GM23248 (cell line): ENCODE measurements around the gene NDUFS6. TPM values are rescaled to one million over a fixed set of nuclear protein-coding genes. Genes with fewer than 3 reads are reported as not detected.

ENCODE experiments used
- DNase-seq: peaks from one replicate; pipeline ENCODE4 v3.0.0-alpha.2; 2015
- H2AFZ ChIP-seq: fragments of 200-600 bp; sonication (generic); 2 replicates; pipeline ENCODE4 v1.6.1; 2016; ENCODE audit warnings: antibody characterized with exemption
- H3F3A ChIP-seq: fragments of 200-600 bp; sonication (generic); 2 replicates; pipeline ENCODE4 v1.6.1; 2016; ENCODE audit warnings: mild to moderate bottlenecking, antibody characterized with exemption, mixed run types; ENCODE audit not compliant: insufficient read depth
- H3K27ac ChIP-seq: fragments of 200-600 bp; sonication (generic); 2 replicates; pipeline ENCODE4 v1.5.1; 2016; ENCODE audit warnings: mild to moderate bottlenecking
- H3K27me3 ChIP-seq: fragments of 200-600 bp; sonication (generic); replicated peaks from 2 replicates; pipeline ENCODE4 v1.6.1; 2016; ENCODE audit warnings: mild to moderate bottlenecking; ENCODE audit not compliant: insufficient read depth
- H3K36me3 ChIP-seq: fragments of 200-600 bp; sonication (generic); 2 replicates; pipeline ENCODE4 v1.6.1; 2016; ENCODE audit warnings: low read depth, mild to moderate bottlenecking
- H3K4me1 ChIP-seq: fragments of 200-600 bp; sonication (generic); 2 replicates; pipeline ENCODE4 v1.6.1; 2016; ENCODE audit warnings: mild to moderate bottlenecking; ENCODE audit not compliant: insufficient read depth
- H3K4me2 ChIP-seq: fragments of 200-600 bp; sonication (generic); one replicate; pipeline ENCODE4 v1.6.1; 2016; ENCODE audit warnings: mild to moderate bottlenecking; ENCODE audit not compliant: unreplicated experiment
- H3K4me3 ChIP-seq: fragments of 200-600 bp; sonication (generic); 2 replicates; pipeline ENCODE4 v1.5.1; 2016; ENCODE audit warnings: mild to moderate bottlenecking
- H3K79me2 ChIP-seq: fragments of 200-600 bp; sonication (generic); 2 replicates; pipeline ENCODE4 v1.6.1; 2016; ENCODE audit warnings: mild to moderate bottlenecking; ENCODE audit not compliant: insufficient read depth
- H3K9ac ChIP-seq: fragments of 200-600 bp; sonication (generic); 2 replicates; pipeline ENCODE4 v1.6.1; 2016; ENCODE audit warnings: mild to moderate bottlenecking
- H3K9me2 ChIP-seq: fragments of 200-600 bp; sonication (generic); 2 replicates; pipeline ENCODE4 v1.6.1; 2016; ENCODE audit warnings: mixed run types, mild to moderate bottlenecking, moderate library complexity; ENCODE audit not compliant: insufficient read depth
- H3K9me3 ChIP-seq: fragments of 200-600 bp; sonication (generic); one replicate; pipeline ENCODE4 v1.6.1; 2017; ENCODE audit warnings: low read depth
- H4K20me1 ChIP-seq: fragments of 200-600 bp; sonication (generic); 2 replicates; pipeline ENCODE4 v1.6.0; 2016; ENCODE audit not compliant: insufficient read depth
- EZH2 ChIP-seq: fragments of 200-600 bp; sonication (generic); IDR thresholded peaks from 2 replicates; pipeline ENCODE4 v1.6.1; 2018; ENCODE audit warnings: antibody characterized with exemption, mild to moderate bottlenecking; ENCODE audit not compliant: insufficient read depth, poor library complexity, severe bottlenecking
- EZH2phosphoT487 ChIP-seq: fragments of 200-600 bp; sonication (generic); IDR thresholded peaks from 2 replicates; pipeline ENCODE4 v1.6.1; 2018; ENCODE audit warnings: antibody characterized with exemption, moderate library complexity, mild to moderate bottlenecking, low read depth; ENCODE audit not compliant: insufficient read depth
- WGBS, 2 experiments: methylation state at CpG; one replicate each; pipeline ENCODE4 v1.1.6; 2015 to 2017; ENCODE audit warnings: low lambda C conversion rate in 2 of 2, low coverage in 1 of 2; ENCODE audit errors: missing lambda C conversion rate in 2 of 2; 5-methylcytosine and 5-hydroxymethylcytosine counted together
- in situ Hi-C: fragments of 300-500 bp; cut with MboI; formaldehyde crosslinking; loops from 2 replicates; pipeline ENCODE4 v1.15.0; 2020
- polyA plus RNA-seq: library from polyadenylated mRNA; unstranded; fragments of >200 nt; fragmentation: Nextera tagmentation; extraction: Ambion mirVana; gene quantifications from 2 replicates; pipeline ENCODE4 v1.2.1, GENCODE V29; 2016
- total RNA-seq: library from RNA; depleted of rRNA; stranded (reverse); fragments of >200 nt; shearing (Covaris generic); gene quantifications from 2 replicates; pipeline ENCODE4 v1.2.3, GENCODE V29; 2014

The NDUFS6 gene
- total and polyA plus RNA-seq, 2 experiments from 2014 or later, result 39.6 to 106 TPM

DNA sequence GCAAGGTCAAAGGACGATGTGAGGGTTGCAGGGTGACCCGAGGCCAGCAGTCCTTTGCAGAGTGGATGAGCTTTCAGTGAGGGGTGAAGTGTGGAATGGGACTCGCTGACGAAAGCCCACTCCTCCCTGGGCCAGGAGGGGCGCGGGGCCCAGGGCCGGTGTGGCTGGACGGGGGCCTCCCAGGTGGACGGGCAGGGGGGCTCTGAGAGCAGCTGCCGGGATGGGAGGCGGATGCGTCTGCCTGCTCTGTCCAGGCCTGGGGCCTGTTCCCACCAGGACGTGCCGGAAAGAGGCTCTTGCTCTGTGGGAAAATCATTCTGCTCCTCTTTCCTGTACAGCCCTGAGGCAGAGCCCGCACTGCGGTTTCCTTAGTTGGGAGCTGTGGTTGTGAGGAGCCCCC lies 57.2 kb downstream of the NDUFS6 start:
- WGBS, 2 experiments, result 86 to 88% methylated on average over 10 to 16 of the region's 16 CpGs
- DNase-seq, result no peak

GRCh38 chr5:1859099-1859498 lies 57.9 kb downstream of the NDUFS6 start:
- no peaks in the 10 kb centered on the region for H3K79me2 ChIP-seq
- WGBS, 2 experiments, result 63 to 68% methylated on average over 10 of the region's 10 CpGs
- H3K27ac ChIP-seq, result no peak overlapping the region
- H4K20me1 ChIP-seq, result no peaks in the 10 kb centered on the region
- H3F3A ChIP-seq, result no peaks in the 10 kb centered on the region
- H3K9me3 ChIP-seq, result no peaks in the 10 kb centered on the region
- H2AFZ ChIP-seq, result no peak overlapping the region
- DNase-seq, result no peak
- H3K9me2 ChIP-seq, result no peaks in the 10 kb centered on the region
- H3K4me1 ChIP-seq, result no peaks in the 10 kb centered on the region
- no peaks in the 10 kb centered on the region for H3K36me3 ChIP-seq
- no peak overlapping the region for H3K4me2 ChIP-seq
- peaks cover 41% of the 10 kb centered on the region for H3K27me3 ChIP-seq
- no peak overlapping the region for H3K4me3 ChIP-seq
- H3K9ac ChIP-seq, result no peak overlapping the region
- in situ Hi-C loops, result no loop called here
- TF ChIP-seq EZH2, result no peak
- no peak for TF ChIP-seq EZH2phosphoT487

More for the DNA sequence above, 57.2 kb downstream of the NDUFS6 start:
- Histone ChIP-seq H3K79me2 (no peaks in the 10 kb centered on the region), H3K9me2 (no peaks in the 10 kb centered on the region), H3K36me3 (no peaks in the 10 kb centered on the region), H3F3A (no peaks in the 10 kb centered on the region), H3K9me3 (no peaks in the 10 kb centered on the region), H3K4me1 (no peaks in the 10 kb centered on the region), H4K20me1 (no peaks in the 10 kb centered on the region), H3K27me3 (peaks cover 47% of the 10 kb centered on the region), H3K4me2 (no peak overlapping the region), H2AFZ (no peak overlapping the region), H3K27ac (no peak overlapping the region), H3K4me3 (no peak overlapping the region), H3K9ac (no peak overlapping the region)
- in situ Hi-C loops, result no loop called here
- TF ChIP-seq EZH2, result no peak
- no peak for TF ChIP-seq EZH2phosphoT487

- Histone ChIP-seq H3K27ac (no peak overlapping the region), H3K27me3 (peaks cover 39% of the 10 kb centered on the region), H3F3A (no peaks in the 10 kb centered on the region), H2AFZ (no peak overlapping the region), H3K4me1 (no peaks in the 10 kb centered on the region), H3K79me2 (no peaks in the 10 kb centered on the region), H3K9ac (no peak overlapping the region), H3K4me3 (no peak overlapping the region), H3K9me2 (no peaks in the 10 kb centered on the region), H3K4me2 (no peak overlapping the region), H3K9me3 (no peaks in the 10 kb centered on the region), H3K36me3 (no peaks in the 10 kb centered on the region), H4K20me1 (no peaks in the 10 kb centered on the region)
- TF ChIP-seq EZH2, result no peak
- TF ChIP-seq EZH2phosphoT487, result no peak
- in situ Hi-C loops, result no loop called here
- no peak for DNase-seq
- 55 to 56% methylated on average over 22 of the region's 22 CpGs for WGBS, 2 experiments
Measured at GRCh38 chr5:1860021-1860610, 58.9 kb downstream of the NDUFS6 start.

- Histone ChIP-seq H3F3A (no peaks in the 10 kb centered on the region), H3K4me3 (no peak overlapping the region), H3K79me2 (no peaks in the 10 kb centered on the region), H3K27ac (no peak overlapping the region), H3K27me3 (peaks cover 39% of the 10 kb centered on the region), H2AFZ (no peak overlapping the region), H3K9me2 (no peaks in the 10 kb centered on the region), H3K9ac (no peak overlapping the region), H3K36me3 (no peaks in the 10 kb centered on the region), H3K9me3 (no peaks in the 10 kb centered on the region), H4K20me1 (no peaks in the 10 kb centered on the region), H3K4me2 (no peak overlapping the region), H3K4me1 (no peaks in the 10 kb centered on the region)
- TF ChIP-seq EZH2 (no peak), EZH2phosphoT487 (no peak)
- DNase-seq, result no peak
- WGBS, 2 experiments, result 38 to 40% methylated on average over 7 of the region's 7 CpGs
- in situ Hi-C loops, result no loop called here
Measured at GRCh38 chr5:1860949-1861348, 59.7 kb downstream of the NDUFS6 start.

DNA sequence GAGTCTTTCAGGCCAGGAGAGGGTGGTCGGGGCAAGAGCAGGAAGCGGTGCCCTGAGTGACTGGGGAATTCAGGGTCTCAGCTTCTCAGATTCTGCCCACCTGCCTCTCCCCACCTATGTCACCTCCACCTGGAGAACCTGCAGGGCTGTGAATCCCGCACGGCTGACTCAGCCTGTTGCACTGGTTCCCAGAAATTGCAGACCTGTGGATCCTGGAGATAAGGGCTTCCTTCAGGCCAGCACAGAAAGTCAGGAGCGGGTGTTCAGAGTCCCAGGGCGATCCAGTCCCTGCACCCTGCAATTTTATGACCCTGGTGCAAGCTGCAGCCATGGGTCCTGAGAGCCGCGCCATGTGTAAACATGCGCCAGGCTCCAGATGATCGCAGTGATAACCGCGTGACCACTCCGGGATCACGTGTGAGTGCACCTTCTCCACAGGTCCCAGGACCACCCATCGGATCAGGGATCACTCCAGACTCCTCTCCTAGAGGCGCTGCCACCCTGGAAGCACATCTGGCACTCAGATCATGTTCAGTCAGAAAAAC lies 63.8 kb downstream of the NDUFS6 start:
- peaks cover 42% of the 10 kb centered on the region for H3K27me3 ChIP-seq
- in situ Hi-C loops, result no loop called here

More for the DNA sequence above, 63.8 kb downstream of the NDUFS6 start:
- Histone ChIP-seq H4K20me1 (no peaks in the 10 kb centered on the region), H3K4me1 (no peaks in the 10 kb centered on the region), H3K9ac (no peak overlapping the region), H3K79me2 (no peaks in the 10 kb centered on the region), H3K27ac (no peak overlapping the region), H3F3A (no peaks in the 10 kb centered on the region), H3K4me2 (no peak overlapping the region), H3K36me3 (no peaks in the 10 kb centered on the region), H3K4me3 (no peak overlapping the region), H3K9me2 (no peaks in the 10 kb centered on the region), H3K9me3 (no peaks in the 10 kb centered on the region), H2AFZ (no peak overlapping the region)
- 72 to 78% methylated on average over 16 of the region's 16 CpGs for WGBS, 2 experiments
- no peak for TF ChIP-seq EZH2phosphoT487
- no peak for TF ChIP-seq EZH2
- no peak for DNase-seq
